ENCODE measurements around the gene CRHR1. TPM values are rescaled to one million over a fixed set of nuclear protein-coding genes. Genes with fewer than 3 reads are reported as not detected.

CRHR1 gene
- total RNA-seq, 1 experiment from 2014 or later: not detected

GRCh38 chr17:45846223-45846622, 62.1 kb downstream of the CRHR1 start:
- Histone ChIP-seq H3K9ac (ENCODE audit: low read length) (no peak overlapping the region), H3K9me2 (replicated peaks; ENCODE audit: low read length) (no peaks in the 10 kb centered on the region), H3F3A (ENCODE audit: low read length, unreplicated experiment) (no peaks in the 10 kb centered on the region), H3K36me3 (ENCODE audit: low read depth, low read length) (no peaks in the 10 kb centered on the region), H3K4me2 (ENCODE audit: low read length) (no peak overlapping the region), H3K4me3 (ENCODE audit: low read length) (no peak overlapping the region), H3K27ac (ENCODE audit: low read length) (no peak overlapping the region), H3K27me3 (ENCODE audit: low read length) (no peaks in the 10 kb centered on the region), H2AFZ (ENCODE audit: low read length) (no peak overlapping the region), H4K20me1 (ENCODE audit: low read length) (no peaks in the 10 kb centered on the region), H3K4me1 (ENCODE audit: insufficient read depth, low read length) (no peaks in the 10 kb centered on the region; the same call in 1 of the 2 replicates), H3K79me2 (ENCODE audit: low read length) (no peaks in the 10 kb centered on the region), H3K9me3 (ENCODE audit: low read length) (no peaks in the 10 kb centered on the region)
- ChIA-PET POLR2A (ENCODE audit: unreplicated experiment) (no interaction called here), CTCF (no interaction called here)
- intact Hi-C loops (cut with micrococcal nuclease): no loop called here
- ATAC-seq: no peak
- BruUV-seq (replicated peaks): no TSS peak
- no peak for DNase-seq
- TF ChIP-seq EZH2 (IDR thresholded peaks at IDR 0.05; ENCODE audit: low read length, unreplicated experiment) (no peak), EZH2phosphoT487 (IDR thresholded peaks at IDR 0.05; ENCODE audit: borderline replicate concordance, low read length) (no peak), CTCF (conservative IDR thresholded peaks at IDR 0.05; ENCODE audit: low read depth, low read length) (no peak)

GRCh38 chr17:45846646-45847045, 62.5 kb downstream of the CRHR1 start:
- POLR2A ChIA-PET (ENCODE audit: unreplicated experiment): no interaction called here
- ATAC-seq: no peak

More at GRCh38 chr17:45846646-45847045, 62.5 kb downstream of the CRHR1 start:
- H3K9ac ChIP-seq (ENCODE audit: low read length): no peak overlapping the region
- no peak overlapping the region for H3K4me3 ChIP-seq (ENCODE audit: low read length)
- H4K20me1 ChIP-seq (ENCODE audit: low read length): no peaks in the 10 kb centered on the region
- no peaks in the 10 kb centered on the region; the same call in 1 of the 2 replicates for H3K4me1 ChIP-seq (ENCODE audit: insufficient read depth, low read length)
- H3F3A ChIP-seq (ENCODE audit: low read length, unreplicated experiment): no peaks in the 10 kb centered on the region
- H2AFZ ChIP-seq (ENCODE audit: low read length): no peak overlapping the region
- CTCF ChIA-PET: interaction anchor here (0.6 kb wide), 1 partner anchor 503 kb away, joined by 4 read pairs; no protein-coding TSS in a partner anchor
- no peak for TF ChIP-seq CTCF (conservative IDR thresholded peaks at IDR 0.05; ENCODE audit: low read depth, low read length)
- TF ChIP-seq EZH2phosphoT487 (IDR thresholded peaks at IDR 0.05; ENCODE audit: borderline replicate concordance, low read length): no peak
- TF ChIP-seq EZH2 (IDR thresholded peaks at IDR 0.05; ENCODE audit: low read length, unreplicated experiment): no peak
- no peak overlapping the region for H3K27ac ChIP-seq (ENCODE audit: low read length)
- H3K9me2 ChIP-seq (replicated peaks; ENCODE audit: low read length): no peaks in the 10 kb centered on the region
- H3K9me3 ChIP-seq (ENCODE audit: low read length): no peaks in the 10 kb centered on the region
- H3K36me3 ChIP-seq (ENCODE audit: low read depth, low read length): no peaks in the 10 kb centered on the region
- H3K79me2 ChIP-seq (ENCODE audit: low read length): no peaks in the 10 kb centered on the region
- no peaks in the 10 kb centered on the region for H3K27me3 ChIP-seq (ENCODE audit: low read length)
- H3K4me2 ChIP-seq (ENCODE audit: low read length): no peak overlapping the region
- no peak for DNase-seq
- intact Hi-C loops (cut with micrococcal nuclease): no loop called here
- no TSS peak for BruUV-seq (replicated peaks)

Data from PC-3 (cell line).